Stimulated activated CD8-positive, alpha-beta memory T cell treated with anti-CD3 and anti-CD28 coated beads, Interleukin-15, amount 100 ng/mL, for 48 hours (primary cell): Measurements from ENCODE around the gene ZMYND8.
"Not testable (repeated sequence)": the region's sequence is repeated elsewhere in the genome, so short reads cannot be mapped to it uniquely, and the experiment has no call there.

ENCODE experiments used
- DNase-seq, 2 donors: peaks; one replicate each; pipeline ENCODE4 v3.0.0-alpha.2; 2020; ENCODE audit warnings: low read depth in 2 of 2

Gene ZMYND8

DNA sequence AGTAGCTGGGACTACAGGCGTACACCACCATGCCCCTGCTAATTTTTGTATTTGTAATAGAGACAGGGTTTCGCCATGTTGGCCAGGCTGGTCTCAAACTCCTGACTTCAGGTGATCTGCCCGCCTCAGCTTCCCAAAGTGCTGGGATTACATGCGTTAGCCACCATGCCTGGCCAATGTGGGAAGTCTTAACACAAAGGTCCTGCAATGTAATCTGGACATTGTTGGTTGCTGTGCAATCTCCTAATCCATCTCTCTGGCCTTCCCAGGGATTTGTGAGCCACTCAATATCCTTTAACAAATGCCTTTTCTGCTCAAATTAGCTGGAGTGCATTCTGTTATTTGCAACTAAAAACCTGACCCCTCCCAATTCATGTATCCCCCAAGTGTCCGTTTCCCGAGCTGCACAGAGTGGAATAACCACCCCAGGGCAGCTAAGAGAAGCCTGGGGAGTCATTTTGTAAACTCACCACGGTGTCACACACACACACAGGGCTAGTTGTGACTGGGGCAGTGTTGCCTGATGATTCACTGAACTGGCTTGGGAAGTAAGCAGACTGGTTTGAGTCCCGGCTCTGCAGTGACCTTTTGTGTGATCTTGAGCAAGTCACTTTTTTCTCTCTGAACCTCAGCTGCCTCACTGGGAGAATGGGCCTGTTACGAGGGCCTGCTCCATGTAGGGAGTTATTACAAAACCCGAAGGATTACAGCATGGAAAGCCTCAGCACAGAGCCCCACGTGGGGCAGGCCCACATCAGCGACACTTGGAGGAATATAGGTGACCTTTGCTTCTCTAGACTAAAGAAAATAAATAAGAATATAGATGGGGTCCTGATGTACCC, 152.3 kb downstream of the ZMYND8 start:
- no peak for DNase-seq

DNA sequence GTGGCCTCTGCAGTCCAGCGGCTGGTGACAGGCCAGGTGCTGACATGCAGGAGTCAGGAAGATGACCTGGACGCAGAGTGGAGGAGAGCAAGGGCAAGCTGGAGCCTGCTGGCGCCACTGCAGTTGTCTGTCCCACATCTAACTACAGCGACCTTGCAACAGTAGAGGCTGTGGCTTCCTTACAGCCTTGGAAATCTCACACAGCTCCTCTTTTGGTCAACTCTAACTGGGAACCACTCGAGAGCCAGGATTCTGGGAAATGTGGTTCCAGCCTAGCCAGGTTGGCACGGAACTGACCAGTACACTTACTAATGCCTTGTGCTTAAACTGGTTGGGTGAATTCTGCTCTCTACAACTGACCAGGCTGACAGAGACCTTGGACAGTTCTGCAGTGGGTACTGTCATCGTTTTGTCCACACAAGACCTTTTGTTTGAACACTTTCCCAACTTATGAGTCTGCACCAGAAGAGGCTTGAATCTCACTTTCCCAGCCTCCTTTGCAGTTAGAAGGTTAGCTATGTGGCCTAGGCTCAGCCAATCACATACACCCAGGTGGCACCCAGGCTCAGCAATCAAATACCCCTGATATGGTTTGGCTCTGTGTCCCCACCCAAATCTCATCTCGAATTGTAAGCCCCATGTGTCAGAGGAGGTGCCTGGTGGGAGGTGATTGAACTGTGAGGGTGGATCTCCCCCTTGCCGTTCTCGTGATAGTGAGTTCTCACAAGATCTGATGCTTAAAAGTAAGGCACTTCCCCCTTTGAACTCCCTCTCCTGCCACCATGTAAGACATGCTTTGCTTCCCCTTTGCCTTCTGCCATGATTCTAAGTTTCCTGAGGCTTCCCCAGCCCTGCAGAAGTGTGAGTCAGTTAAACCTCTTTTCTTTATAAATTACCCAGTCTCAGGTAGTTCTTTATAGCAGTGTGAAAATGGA, 153.5 kb downstream of the ZMYND8 start:
- DNase-seq, result no peak

DNA sequence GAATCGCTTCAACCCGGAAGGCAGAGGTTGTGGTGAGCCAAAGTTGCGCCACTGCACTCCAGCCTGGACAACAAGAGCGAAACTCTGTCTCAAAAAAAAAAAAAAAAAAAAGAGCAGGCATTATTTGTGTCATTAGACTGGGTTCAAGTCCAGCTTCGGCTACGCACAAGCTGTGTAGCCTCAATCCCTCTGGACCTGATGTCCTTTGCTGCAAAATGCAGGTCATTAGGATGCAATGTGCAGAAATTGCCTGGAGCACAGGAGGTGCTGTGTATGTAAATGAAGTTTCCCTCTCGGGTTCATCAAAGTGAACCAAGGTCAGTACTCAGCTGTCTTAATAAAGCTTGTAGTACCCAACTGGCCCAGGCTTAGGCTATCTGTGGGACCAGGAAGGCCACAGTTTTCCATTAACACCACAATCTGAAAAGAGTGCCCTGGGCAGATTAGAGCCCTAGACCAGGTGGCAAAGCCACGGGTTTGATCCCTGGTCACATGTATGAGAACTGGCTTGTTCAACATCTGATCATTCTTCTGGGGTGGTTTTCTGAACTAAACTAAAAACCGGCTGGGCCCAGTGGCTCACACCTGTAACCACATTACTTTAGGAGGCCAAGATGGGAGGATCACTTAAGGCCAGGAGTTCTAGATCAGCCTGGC, 155.3 kb downstream of the ZMYND8 start:
- DNase-seq, result no peak

DNA sequence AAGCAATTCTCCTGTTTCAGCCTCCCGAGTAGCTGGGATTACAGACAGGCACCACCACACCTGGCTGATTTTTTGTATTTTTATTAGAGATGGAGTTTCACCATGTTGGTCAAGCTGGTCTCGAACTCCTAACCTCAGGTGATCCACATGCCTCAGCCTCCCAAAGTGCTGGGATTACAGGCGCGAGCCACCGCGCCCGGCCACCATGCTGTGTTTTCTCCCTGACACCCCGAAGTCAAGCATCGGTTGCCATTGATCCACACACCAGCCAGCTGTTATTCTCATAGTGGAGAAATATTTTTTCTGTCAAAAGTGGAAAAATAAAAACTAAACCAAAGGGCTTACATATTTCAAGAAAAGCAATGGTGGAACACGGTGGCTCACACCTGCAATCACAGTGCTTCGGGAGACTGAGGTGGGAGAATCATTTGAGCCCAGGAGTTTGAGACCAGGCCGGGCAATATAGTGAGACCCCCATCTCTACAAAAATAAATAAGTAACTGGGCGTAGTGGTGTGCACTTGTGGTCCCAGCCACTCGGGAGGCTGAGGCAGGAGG, 157.4 kb downstream of the ZMYND8 start:
- DNase-seq, result no peak

DNA sequence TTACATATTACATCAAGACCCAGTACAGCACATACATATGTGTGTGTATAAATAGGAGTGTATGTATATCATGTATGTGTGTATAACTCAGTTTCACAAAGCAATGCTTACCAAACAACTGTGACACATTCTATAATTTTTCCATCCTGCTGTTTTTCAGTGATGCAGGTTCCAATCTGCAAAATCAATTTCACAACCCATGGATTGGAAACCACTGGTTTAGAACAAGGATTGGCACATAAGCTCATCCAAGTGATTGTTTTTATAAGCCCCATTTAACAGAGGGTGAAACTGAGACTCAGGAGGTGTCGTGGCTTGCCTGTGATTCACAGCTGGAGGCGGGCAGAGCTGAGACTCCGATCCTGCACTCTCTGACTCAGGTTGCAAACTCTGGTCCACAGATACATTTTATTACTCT, 158.2 kb downstream of the ZMYND8 start:
- DNase-seq, result peak; percentile 32 to 58

DNA sequence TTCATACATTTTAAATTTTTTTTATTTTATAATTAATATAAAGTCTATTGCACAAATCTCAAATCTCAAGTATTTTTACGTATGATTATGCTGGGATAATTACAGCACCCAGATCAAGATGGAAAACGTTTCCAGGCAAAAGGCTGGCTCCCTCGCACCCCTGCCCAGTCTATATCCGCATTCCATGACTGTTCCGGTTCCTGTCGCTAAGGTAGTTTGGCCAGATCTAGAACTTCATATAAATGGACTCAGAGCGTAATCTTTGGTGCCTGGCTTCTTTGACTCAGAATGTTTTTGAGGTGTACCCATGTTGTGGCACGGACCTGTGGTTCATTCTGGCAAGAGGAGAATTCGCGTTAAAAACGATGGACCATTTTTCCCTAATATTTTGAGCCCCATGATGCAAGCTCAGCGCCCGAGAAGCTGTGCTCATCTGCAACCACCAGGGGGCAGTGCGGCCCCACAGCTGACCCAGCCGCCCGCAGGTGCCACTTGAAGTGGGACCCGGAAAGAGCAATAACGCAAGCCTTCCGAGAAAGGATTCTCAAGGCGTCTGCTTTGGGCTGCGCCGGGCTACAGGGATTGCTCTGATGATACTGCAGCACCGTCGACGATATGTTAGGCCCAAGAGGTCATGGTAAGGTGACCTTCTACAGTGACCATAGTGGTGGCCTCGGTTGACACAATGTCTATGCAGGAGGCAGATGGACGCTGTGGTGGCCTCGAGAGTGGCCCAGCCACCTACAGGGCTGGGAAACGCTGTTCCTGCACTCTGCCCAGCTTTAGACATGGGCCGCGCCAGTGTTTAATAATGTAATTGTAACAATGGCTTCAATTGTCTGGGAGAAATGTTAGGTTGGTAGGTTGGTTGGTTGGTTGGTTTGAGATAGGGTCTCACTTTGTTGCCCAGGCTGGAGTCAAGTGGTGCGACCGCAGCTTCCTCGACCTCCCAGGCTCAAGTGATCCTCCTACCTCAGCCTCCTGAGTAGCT, 160.1 kb downstream of the ZMYND8 start:
- DNase-seq, result peak; percentile 46 to 66

DNA sequence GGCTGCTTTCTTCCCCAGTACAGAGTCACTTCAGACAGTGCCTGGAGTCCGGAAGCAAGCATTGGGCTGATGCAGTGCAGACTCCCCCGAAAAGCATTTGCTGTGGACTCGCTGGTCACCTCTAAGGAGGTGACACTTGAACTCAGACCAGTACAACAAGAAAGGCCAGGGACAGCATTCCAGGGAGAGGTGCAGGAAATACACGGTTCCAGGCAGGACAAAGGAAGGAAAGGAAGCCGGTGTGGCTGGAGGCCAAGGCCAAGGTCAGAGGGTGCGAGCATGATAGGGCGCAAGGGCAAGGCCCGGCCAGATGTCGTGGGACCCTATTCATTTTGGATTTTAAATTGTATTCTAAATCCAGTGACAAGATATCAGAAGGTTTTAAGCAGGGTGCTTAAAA, 160.9 kb downstream of the ZMYND8 start:
- no peak for DNase-seq

DNA sequence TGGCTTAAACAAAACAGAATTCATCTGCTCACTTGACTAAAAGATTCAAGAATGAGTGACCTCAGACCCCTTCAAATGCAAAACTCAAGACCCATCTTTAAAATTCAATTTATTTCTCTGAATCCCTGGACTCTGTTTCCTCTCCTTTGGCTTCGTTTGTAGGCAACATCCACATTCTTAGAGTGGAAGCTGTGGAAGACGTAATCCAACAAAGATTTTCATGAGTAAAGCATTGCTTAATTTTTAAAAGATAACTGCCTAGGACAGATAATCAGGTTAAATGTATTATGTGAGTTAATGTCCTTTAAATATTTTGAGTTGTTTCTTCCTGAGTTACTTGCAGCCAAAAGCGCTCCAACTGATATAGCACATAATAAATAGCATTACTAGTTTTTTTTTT, 164.5 kb downstream of the ZMYND8 start:
- no peak for DNase-seq

DNA sequence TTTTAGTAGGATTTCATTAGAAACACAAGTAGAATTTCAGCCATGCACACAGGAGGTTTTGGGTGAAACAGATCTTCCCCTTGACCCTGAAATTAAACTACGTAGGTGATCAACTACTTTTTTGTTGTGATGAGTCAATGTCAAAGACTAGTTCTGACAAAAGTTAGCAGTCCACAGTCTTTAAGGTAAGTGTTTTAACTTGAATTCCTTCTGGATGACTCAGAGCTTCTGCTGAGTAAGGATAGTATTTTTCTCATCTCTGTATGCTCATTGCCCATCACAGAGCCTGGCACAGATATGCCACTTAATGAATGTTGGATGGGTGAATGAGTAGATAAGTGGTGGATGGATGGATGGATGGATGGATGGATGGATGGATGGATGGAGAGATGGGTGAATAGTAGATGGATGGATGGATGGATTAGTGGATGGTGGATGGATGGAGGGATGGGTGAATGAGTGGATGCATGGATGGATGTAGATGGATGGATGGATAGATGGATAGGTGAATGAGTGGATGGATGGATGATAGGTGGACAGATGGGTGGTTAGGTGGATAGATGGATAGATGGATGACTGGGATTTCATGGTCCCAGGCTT, 165.3 kb downstream of the ZMYND8 start:
- no peak for DNase-seq

DNA sequence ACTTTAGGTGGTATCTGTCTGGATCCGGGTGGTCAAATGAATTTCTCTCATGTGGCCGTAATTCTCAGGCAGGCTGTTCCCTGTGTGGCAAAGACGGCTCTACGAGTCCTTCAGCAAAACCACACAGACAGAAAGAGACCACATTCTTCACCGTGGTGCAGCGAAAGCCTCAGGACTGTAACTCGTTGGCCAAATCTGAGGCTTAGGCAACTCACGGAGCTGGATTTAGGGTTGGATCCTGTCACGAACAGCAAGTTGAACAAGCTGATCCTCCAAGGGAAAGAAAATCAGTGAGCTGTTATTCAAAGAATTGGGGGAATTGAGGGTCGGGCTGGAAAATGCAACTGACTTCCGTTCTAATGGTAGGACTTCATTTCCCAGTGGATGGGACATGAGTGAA, 167.4 kb downstream of the ZMYND8 start:
- no peak for DNase-seq

DNA sequence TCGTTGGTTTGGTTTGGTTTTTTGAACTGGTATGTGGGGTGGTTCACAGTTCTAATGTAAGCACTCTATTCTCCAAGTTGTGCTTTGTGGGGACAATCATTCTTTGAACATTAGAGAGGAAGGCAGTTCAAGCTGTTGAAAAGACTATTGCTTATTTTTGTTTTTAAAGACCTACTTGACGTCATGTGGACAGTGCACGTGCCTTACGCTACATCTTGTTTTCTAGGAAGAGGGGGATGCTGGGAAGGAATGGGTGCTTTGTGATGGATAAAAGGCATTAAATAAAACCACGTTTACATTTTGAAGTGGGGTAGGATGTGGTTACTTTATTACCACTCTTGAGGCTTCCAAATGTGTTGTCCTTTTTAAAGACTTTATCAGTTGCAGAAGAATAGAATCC, 168.0 kb downstream of the ZMYND8 start:
- no peak for DNase-seq

DNA sequence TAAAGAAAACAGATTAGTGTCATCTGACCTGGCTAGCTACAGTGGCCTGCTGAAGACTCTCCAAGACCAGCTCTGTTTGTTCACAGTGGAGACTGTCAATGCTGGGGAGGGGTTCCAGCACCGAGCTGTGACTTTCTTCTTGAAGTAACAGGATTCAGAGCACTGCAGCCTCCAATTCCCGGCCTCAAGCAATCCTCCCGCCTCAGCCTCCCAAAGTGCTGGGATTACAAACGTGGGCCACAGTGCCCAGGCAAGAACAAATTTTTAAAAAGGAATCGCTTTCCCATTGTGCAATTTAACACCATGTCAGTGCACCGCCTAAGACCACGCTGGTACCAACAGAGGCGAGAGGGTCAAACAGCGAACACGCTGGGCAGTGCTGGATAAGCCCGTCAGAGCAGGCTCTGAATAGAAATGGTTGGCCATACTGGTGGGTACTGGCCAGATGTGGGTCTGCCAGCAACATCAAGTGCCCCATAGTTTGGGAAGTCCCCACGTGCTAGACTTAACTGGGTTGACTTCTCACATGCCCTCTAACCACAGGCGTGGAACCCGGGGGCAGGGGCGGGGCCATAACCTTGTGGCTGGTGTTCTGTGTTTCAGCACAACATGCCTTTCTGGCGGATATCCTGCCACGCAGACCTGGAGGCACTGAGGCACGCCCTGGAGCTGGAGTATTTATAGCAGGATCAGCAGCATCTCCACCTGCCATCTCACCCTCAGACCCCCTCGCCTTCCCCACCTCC, 168.9 kb downstream of the ZMYND8 start:
- no peak for DNase-seq

DNA sequence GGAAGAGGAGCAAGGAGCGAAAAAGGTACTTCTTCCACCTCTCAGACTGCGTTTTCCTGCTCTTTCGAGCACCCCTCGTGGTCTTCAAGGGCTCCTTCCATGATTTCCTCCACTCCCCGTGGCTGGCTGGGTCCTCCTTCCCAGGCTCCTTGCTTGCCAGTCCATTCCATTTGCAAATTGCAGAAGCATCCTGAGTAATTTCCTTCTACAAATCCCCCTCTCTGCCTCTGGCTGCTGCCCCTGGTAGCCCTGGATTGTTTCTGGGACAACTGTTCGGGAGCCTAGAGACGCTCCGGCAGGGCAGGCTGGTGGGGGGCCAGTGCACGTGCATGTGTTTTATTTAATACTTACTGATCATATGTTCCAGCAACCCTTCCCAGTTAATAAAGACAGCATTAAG, 173.1 kb downstream of the ZMYND8 start:
- DNase-seq, result no peak

DNA sequence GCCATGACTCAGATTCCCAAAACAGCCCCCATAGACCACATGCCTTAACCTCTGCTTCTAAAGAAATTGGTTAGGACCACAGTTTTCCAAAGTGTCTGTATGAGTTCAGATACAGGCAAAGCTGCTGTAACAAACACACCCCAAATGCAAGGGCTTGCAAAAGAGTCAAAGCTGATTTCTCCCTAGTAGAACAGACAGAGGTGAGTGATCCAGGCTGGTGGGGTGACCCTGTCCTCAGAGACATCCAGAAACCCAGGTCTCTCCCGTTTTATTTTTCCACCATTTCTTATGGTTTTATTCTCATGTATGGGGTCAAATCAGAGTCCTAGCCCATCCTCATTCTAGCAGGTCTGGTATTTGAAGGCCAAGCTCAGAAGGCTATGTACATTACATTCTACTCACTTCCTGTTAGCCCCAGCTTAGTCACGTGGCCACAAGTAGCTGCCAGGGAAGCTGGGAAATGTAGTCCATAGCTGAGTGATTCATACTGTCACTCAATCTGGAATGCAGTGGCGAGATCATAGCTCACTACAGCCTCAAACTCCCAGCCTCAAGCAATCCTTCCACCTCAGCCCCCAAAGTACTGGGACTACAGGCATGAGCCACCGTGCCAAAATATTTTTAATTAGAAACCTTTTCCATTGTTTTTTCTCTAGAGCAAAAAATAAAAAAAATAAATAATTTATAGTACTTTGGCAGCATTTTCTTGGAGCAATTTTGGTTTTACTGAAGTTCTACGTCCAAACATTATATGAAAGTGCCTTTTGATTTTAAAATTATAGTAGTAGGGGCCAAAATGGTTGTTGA, 175.2 kb downstream of the ZMYND8 start:
- no peak for DNase-seq

DNA sequence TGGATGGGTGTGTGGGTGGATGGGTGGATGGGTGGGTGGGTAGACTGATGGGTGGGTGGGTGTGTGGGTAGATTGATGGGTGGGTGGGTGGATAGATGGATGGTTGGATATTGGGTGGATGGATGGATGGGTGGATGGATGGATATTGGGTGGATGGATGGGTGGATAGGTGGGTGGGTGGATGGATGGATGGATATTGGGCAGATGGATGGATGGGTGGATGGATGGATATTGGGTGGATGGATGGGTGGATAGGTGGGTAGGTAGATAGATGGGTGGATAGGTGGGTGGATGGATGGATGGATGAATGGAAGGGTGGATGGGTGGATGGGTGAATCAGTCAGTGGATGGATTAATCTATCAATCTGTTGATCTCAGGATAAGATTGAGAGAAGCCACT, 177.2 kb downstream of the ZMYND8 start:
- DNase-seq, result no peak

DNA sequence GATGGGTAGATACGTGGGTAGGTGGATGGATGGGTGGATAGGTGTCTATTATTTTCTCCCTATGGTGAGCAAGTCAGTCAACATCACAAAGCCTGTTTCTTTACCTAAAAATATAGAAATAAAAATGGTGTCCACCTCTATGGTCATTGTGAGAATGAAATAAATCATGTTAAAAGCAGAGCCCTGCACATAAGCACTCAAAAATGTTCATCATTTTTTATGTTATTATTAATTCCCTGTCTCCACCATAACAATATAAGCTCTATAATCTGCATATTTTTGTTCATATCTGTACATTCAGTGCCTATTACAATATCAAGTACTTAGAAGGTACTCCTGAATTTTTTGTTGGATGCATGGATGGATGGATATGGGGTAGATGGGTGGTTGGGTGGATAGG, 177.6 kb downstream of the ZMYND8 start:
- DNase-seq, result no peak

DNA sequence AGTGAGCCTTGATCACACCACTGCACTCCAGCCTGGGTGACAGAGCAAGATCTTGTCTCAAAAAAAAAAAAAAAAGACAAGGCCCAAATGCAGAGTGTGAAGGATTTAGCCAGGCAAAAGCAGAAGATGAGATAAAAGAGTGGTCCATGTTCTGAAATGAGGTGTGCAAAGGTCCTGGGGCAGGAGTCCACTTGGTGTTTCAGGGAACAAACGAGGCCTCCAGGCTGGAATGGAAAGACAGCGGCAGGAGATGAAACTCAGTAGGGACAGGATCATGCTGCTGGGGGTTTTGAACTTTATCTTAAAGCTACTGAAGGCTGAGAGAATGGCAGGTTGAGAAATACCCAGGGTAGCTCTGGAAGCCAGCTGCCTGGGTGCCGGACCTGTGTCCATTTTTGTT, 178.2 kb downstream of the ZMYND8 start:
- DNase-seq, result no peak

DNA sequence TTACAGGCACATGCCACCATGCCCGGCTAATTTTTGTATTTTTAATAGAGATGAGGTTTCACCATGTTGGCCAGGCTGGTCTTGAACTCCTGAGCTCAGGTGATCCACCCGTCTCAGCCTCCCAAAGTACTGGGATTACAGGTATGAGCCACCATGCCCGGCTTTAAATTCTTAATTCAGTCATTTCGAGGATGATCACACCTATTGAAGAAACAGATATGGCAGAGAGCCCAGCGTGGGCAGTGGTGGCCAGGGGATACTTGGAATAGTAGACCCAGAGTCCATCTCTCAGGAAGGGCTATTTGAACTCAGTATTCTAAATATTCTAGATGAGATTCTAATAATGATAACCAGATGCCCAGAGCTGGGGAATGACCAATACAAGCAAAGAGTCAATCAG, 180.3 kb downstream of the ZMYND8 start:
- not testable (repeated sequence) for DNase-seq

DNA sequence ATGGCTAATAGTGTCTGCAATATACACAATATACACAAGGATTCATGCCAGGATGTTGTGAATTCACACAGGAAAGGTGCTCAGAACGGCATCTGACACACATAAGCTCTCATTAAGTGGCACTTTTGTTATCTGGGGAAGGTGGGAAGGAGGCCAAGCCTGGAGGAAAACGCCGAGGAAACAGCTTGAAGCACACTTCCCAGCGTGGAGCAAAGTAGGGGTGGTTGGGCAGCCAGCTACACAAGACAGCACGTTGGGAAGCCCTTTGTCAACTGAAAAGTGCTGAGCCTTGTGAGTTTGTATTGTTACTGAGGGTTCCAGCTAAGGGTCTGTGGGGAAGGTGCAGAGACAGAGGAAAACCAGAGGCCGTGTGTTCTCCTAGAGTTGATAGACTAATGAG, 181.0 kb downstream of the ZMYND8 start:
- no peak for DNase-seq
